HG03442 (cell line): Measurements from ENCODE around the gene SIPA1L2.
A peak's percentile ranks its signal among the peaks of the same experiment; 100 is the strongest.

Experiments
- ATAC-seq: cut with Tn5 transposase; IDR thresholded peaks from one replicate; pipeline ENCODE4 v1.9.1; 2021; ENCODE audit warnings: mild to moderate bottlenecking, moderate library complexity; ENCODE audit not compliant: unreplicated experiment

The SIPA1L2 gene

GRCh38 chr1:232593717-232594502 lies 36.0 kb downstream of the SIPA1L2 start:
- ATAC-seq = no peak

DNA sequence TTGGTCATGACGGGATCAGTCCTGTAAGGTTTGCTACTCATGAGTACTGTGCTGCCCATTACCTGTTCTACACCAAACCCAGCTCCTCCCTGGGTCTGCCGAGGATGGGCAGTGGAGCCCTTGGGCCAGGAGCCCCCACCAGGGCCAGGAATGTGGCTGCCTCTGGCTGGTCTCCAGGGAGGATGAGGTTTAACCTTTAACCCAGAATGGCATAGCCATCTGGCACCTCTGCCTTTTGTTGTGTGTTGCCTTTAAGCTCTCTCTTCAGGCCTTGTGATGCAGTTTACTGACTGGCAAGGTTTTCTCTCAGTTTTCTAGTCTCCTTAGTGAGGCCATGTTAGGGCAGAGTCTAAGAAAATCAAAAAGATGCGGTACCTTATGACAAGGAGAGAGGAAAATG lies 38.6 kb downstream of the SIPA1L2 start:
- ATAC-seq = no peak

DNA sequence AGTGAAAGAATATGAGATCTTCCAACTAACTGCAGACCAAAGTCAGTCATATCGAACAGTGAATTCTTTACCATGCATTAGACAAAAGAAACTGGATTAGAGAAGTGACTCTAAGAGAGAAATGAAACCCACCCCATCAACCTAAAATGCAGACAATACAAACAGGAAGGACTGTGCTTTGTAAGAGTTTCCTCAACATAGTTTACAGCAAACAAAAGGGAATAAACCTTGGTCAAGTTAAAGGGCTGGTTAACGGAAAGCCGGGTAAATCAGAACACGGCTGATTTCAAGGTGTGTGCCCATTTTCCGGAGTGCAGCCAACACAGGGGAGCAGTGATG lies 39.2 kb downstream of the SIPA1L2 start:
- ATAC-seq = peak; percentile 70

GRCh38 chr1:232589812-232590743 lies 39.9 kb downstream of the SIPA1L2 start:
- ATAC-seq = peak; percentile 18

GRCh38 chr1:232589111-232589811 lies 40.7 kb downstream of the SIPA1L2 start:
- no peak for ATAC-seq

GRCh38 chr1:232587141-232588008 lies 42.6 kb downstream of the SIPA1L2 start:
- ATAC-seq = no peak

DNA sequence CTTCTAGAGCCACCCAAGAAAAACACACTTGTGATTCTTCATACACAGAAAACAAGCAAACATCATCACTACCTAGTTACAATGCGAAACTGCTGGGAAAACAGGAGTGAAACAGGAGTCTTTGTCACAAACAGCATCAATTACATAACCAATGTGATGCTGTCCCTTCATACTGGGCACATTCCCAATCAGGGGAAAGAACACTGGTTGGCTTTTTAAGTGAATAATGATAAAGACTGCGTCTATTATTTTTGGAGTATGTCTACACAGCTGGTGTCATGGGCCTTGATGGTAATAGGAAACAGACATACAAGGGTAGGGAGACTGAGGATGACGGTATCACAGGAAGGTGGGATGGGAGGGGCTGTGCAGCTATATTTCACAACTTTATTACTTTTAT lies 43.3 kb downstream of the SIPA1L2 start:
- ATAC-seq = no peak

- ATAC-seq = no peak
These were observed 44.4 kb downstream of the SIPA1L2 start for GRCh38 chr1:232585486-232585885.

DNA sequence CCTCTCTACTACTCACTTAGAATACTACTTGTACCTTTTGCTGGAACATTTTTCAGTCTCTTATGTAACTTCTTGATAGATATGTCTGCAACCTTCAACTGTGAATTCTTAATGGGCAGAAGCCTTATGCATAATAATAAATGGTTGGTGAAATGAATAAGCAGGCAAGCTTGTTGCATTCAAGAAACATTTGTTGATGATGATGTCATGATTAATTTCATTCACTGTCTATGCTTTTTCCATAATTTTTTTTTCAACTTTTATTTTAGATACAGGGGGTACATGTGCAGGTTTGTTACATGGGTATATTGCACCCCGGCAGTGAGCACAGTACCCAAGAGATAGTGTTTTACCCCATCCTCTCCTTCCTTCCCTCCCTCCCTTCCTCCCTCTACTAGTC lies 48.0 kb downstream of the SIPA1L2 start:
- ATAC-seq = no peak
